Epithelial cell of esophagus (primary cell): ENCODE measurements around the gene EXOC7.
"Not testable (repeated sequence)": the region's sequence is repeated elsewhere in the genome, so short reads cannot be mapped to it uniquely, and the experiment has no call there.

Experiments
- DNase-seq: peaks from one replicate; pipeline ENCODE4 v3.0.0; 2010; ENCODE audit warnings: low read depth
- H3K4me3 ChIP-seq: 2 replicates; pipeline ENCODE4 v1.5.1; 2011; ENCODE audit warnings: mild to moderate bottlenecking, low read length, control low read depth
- TF ChIP-seq, protein P1 (sequence below): IDR thresholded peaks from 2 replicates; pipeline ENCODE4 v1.5.1; 2011; ENCODE audit warnings: low read depth, mild to moderate bottlenecking, low read length, control low read depth, inconsistent platforms; ENCODE audit not compliant: insufficient read depth; ENCODE audit errors: missing control alignments

EXOC7 gene

DNA sequence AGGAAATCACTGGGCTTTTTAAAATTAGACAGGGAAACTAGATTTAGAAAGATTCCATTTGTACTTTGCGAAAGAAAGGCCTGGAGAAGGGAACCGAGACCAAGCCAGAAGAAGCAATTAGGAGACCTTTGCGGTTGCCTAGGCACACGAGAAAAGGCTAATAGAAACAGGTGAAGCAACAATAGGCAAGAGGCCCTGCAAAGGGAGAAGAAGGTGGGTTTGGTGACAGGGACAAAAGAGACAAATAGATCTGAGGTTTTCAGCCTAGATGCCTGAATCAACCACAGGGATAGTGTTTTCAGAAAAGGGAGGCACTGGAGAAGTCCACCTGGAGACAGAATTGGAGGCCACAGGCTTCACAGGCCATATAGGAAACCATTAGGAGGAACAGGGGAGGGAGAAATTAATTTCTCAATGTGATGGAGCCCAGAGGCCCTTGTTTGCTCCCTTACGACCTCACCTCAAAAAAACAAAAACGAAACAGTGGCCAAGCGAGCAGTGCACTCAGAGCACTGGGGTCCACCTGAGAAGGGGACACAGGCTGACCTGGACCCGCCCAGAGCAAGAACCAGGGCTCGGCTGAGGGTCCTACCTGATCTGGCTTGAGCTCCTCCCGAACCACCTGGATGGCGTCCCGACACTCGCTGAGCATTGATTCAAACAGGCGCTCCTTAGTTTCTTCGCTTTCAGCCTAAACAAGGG is 53.6 kb downstream of the EXOC7 start:
- TF ChIP-seq, protein P1, sequence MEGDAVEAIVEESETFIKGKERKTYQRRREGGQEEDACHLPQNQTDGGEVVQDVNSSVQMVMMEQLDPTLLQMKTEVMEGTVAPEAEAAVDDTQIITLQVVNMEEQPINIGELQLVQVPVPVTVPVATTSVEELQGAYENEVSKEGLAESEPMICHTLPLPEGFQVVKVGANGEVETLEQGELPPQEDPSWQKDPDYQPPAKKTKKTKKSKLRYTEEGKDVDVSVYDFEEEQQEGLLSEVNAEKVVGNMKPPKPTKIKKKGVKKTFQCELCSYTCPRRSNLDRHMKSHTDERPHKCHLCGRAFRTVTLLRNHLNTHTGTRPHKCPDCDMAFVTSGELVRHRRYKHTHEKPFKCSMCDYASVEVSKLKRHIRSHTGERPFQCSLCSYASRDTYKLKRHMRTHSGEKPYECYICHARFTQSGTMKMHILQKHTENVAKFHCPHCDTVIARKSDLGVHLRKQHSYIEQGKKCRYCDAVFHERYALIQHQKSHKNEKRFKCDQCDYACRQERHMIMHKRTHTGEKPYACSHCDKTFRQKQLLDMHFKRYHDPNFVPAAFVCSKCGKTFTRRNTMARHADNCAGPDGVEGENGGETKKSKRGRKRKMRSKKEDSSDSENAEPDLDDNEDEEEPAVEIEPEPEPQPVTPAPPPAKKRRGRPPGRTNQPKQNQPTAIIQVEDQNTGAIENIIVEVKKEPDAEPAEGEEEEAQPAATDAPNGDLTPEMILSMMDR, result no peak
- DNase-seq, result no peak

DNA sequence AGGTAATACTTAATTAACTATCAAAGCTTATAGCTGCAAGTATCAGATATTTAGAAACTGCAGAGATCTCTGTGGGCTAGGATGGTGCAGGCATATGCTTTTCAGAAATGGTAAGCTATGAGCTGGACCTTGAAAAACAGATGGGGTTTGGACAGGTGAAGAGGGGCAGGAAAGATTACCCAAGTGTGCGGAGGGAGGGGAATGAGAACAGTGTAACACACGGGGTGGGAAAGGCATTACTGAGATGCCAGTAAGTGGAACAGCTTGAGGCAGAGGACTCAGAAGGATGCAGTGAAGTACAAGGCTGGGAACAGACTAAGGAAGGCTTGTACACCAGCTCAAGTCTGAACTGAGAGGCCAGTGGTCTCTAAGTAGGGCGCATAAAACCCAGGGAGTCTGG is 54.3 kb downstream of the EXOC7 start:
- no peak for DNase-seq
- TF ChIP-seq, protein P1, result no peak

More for the DNA sequence above, 53.6 kb downstream of the EXOC7 start:
- H3K4me3 ChIP-seq, result no peak overlapping the region

DNA sequence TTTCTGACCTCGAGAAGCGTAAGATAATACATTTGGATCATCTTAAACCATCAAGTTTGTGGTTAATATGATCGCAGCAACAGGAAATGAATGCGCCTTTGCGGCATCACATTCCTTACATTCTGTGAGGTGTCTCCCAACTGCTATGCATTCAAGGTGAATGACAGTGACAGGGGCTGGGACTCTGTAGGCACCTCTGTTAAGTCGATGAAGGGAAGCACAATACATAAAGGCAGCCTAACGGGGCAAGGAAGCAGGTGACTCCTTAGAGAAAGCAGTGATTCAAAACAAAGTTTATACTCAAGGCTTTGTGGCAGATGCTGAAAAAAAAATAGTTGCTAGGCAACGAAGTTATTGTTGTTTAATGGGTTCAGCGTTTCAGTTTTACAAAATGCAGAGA is 54.9 kb downstream of the EXOC7 start:
- H3K4me3 ChIP-seq, result no peak overlapping the region
- TF ChIP-seq, protein P1, result no peak
- DNase-seq, result peak; percentile 14

More for the DNA sequence above, 54.3 kb downstream of the EXOC7 start:
- H3K4me3 ChIP-seq, result no peak overlapping the region

DNA sequence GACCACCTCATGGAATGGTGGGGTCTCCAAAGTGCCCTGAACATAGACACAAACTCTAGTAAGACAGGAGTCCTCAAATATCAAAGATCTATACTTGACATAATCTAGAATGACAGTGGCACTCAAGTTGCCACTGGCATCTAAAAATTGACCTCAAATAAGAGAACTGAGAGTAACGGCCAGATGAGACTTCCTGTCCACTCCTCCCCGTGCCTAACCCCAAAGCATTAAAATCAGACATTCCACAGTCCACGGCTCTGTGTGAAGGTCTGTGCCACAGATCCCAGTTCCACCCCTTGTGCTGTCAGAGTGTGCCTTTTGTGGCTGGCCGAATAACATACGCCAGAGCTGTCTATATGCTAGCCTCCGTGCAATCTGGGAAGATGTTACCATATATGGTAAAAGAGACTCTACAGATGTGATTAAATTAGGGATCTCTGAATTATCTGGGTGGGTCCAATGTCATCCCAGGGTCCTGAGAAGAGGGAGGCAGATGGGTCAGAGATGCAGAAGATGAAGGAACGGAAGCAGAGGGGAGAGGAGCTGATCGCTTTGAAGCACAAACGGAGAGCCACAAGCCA is 55.5 kb downstream of the EXOC7 start:
- no peak overlapping the region for H3K4me3 ChIP-seq
- TF ChIP-seq, protein P1, result no peak
- no peak for DNase-seq

DNA sequence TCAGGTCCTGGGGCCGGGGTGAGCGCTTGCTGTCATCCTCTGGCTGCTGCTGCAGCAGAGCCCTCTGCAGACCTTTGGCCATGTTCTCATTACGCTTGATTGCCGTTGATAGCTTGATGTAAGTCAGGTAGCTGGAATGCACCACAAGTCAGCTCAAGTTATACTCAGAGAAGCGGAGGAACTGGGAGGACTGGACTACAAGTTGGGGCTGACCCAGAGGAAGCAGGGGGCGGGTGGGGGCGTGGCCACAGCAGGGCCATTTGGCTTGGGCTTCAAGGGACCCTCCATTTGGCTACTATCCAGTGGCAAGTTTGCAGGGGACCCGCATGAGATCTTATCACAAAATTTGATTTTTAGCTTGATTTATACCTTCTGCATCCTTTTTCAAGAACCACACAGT is 57.5 kb downstream of the EXOC7 start:
- no peak overlapping the region for H3K4me3 ChIP-seq

DNA sequence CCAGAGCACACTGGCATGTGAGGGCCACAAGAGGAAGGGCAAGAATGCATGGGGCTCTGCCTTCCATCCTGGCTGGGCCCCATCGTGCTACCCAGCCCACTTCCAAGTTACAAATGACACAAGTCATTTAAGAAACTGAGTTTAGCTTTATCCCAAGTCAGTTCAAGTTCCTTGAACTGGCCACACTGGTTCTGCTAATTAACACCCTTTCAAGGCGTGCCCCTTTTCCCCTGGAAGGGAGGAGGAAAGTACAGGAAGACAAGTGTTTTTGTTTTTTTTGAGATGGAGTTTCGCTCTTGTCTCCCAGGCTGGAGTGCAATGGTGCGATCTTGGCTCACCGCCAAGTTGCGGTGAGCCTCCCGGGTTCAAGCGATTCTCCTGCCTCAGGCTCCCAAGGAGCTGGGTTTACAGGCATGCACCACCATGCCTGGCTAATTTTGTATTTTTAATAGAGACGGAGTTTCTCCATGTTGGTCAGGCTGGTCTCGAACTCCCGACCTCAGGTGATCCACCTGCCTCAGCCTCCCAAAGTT is 59.0 kb downstream of the EXOC7 start:
- DNase-seq, result peak; percentile 62
- H3K4me3 ChIP-seq, result not testable (repeated sequence)

More for the DNA sequence above, 57.5 kb downstream of the EXOC7 start:
- TF ChIP-seq, protein P1, result no peak
- DNase-seq, result peak; percentile 87

DNA sequence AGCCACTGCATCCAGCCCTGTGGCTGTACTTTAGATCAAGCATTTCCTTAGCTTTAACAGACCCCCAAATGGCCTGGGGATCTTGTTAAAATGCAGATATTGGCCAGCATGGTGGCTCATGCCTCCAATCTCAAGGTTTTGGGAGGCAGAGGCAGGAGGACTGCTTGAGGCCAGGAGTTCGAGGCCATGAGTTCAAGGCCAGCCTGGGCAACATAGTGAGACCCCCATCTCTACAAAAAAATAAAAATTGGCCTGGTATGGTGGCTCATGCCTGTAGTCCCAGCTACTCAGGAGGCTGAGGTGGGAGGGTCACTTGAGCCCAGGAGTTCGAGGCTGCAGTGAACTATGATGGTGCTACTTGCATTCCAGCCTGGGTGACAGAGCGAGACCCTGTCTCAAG is 60.7 kb downstream of the EXOC7 start:
- not testable (repeated sequence) for DNase-seq, H3K4me3 ChIP-seq

DNA sequence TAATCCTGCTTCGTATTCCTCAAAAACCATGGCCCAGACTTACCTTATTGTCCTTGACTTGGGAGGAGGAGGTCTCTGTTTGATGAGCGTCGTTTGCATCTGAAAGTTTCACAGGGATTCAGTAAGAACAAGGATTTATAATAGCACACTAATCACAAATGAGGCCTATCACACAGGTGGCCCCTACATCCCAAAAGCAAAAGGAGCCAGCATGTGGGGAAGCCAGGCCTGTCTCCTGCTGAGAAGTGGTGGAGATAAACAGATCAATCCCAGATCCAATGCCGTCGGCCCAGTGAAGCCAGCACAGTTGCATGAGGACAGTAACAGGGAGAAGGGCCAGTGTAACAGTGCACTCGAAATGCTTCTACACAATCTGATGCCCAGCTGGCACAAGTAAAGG is 63.2 kb downstream of the EXOC7 start:
- TF ChIP-seq, protein P1, result no peak
- no peak overlapping the region for H3K4me3 ChIP-seq
- DNase-seq, result no peak
